ENCODE data around the gene HDAC7. TPM values are rescaled to one million over a fixed set of nuclear protein-coding genes. Genes with fewer than 3 reads are reported as not detected.

Gene HDAC7
- total RNA-seq, 1 donor from 2014 or later: 92.2 TPM

- no peaks in the 10 kb centered on the region for H3K27me3 ChIP-seq (ENCODE audit: insufficient read depth, low read length)
- H3K4me3 ChIP-seq (ENCODE audit: insufficient read depth, low read depth, low read length): no peak overlapping the region
- H3K4me2 ChIP-seq (ENCODE audit: low read length): no peak overlapping the region
- Mint-ChIP-seq H3K36me3 (ENCODE audit: low read depth, unreplicated experiment) (peaks cover 15% of the 10 kb centered on the region), H3K4me3 (ENCODE audit: unreplicated experiment) (no peak overlapping the region), H3K4me1 (ENCODE audit: low read depth, unreplicated experiment) (peaks cover 9% of the 10 kb centered on the region), H3K9me3 (ENCODE audit: unreplicated experiment) (no peaks in the 10 kb centered on the region), H3K27ac (ENCODE audit: unreplicated experiment) (no peak overlapping the region), H3K27me3 (ENCODE audit: low read depth, unreplicated experiment) (no peaks in the 10 kb centered on the region)
- H3K9me3 ChIP-seq (ENCODE audit: insufficient read depth, low read depth, low read length): no peaks in the 10 kb centered on the region
- H3K9ac ChIP-seq (ENCODE audit: low read length): peak overlapping the region; percentile 6
- no peak overlapping the region for H3K27ac ChIP-seq (ENCODE audit: low read depth, low read length)
- peaks cover 64% of the 10 kb centered on the region for H4K20me1 ChIP-seq (ENCODE audit: insufficient read depth, low read length)
- peaks cover 27% of the 10 kb centered on the region for H3K36me3 ChIP-seq (ENCODE audit: insufficient read depth, low read length)
- H3K79me2 ChIP-seq (ENCODE audit: insufficient read depth, low read length): no peaks in the 10 kb centered on the region
- no peak overlapping the region for H2AFZ ChIP-seq (ENCODE audit: low read depth, low read length)
- DNase-seq (ENCODE audit: low read depth) (no peak), FAIRE-seq (no peak)
- no peak for TF ChIP-seq EZH2 (IDR thresholded peaks at IDR 0.05; ENCODE audit: insufficient read depth, low read length)
- no peak for TF ChIP-seq CTCF (IDR thresholded peaks at IDR 0.05; ENCODE audit: insufficient read depth, low read depth, low read length)
- no peaks in the 10 kb centered on the region for H3K4me1 ChIP-seq (ENCODE audit: insufficient read depth, low read length)
Observed at GRCh38 chr12:47782372-47782770, 37.3 kb downstream of the HDAC7 start.

GRCh38 chr12:47781479-47782371 is 38.0 kb downstream of the HDAC7 start:
- Histone ChIP-seq H3K36me3 (ENCODE audit: insufficient read depth, low read length) (peaks cover 24% of the 10 kb centered on the region), H3K27ac (ENCODE audit: low read depth, low read length) (no peak overlapping the region), H3K9ac (ENCODE audit: low read length) (no peak overlapping the region), H3K4me1 (ENCODE audit: insufficient read depth, low read length) (no peaks in the 10 kb centered on the region), H4K20me1 (ENCODE audit: insufficient read depth, low read length) (peaks cover 58% of the 10 kb centered on the region), H3K27me3 (ENCODE audit: insufficient read depth, low read length) (no peaks in the 10 kb centered on the region), H3K4me2 (ENCODE audit: low read length) (no peak overlapping the region), H3K9me3 (ENCODE audit: insufficient read depth, low read depth, low read length) (no peaks in the 10 kb centered on the region), H2AFZ (ENCODE audit: low read depth, low read length) (no peak overlapping the region), H3K4me3 (ENCODE audit: insufficient read depth, low read depth, low read length) (no peak overlapping the region), H3K79me2 (ENCODE audit: insufficient read depth, low read length) (no peaks in the 10 kb centered on the region)
- H3K4me1 Mint-ChIP-seq (ENCODE audit: low read depth, unreplicated experiment): peaks cover 13% of the 10 kb centered on the region
- no peaks in the 10 kb centered on the region for H3K27me3 Mint-ChIP-seq (ENCODE audit: low read depth, unreplicated experiment)
- H3K27ac Mint-ChIP-seq (ENCODE audit: unreplicated experiment): no peak overlapping the region
- TF ChIP-seq EZH2 (IDR thresholded peaks at IDR 0.05; ENCODE audit: insufficient read depth, low read length): no peak
- TF ChIP-seq CTCF (IDR thresholded peaks at IDR 0.05; ENCODE audit: insufficient read depth, low read depth, low read length): no peak
- DNase-seq (ENCODE audit: low read depth) (no peak), FAIRE-seq (no peak)
- peaks cover 11% of the 10 kb centered on the region for H3K36me3 Mint-ChIP-seq (ENCODE audit: low read depth, unreplicated experiment)
- H3K4me3 Mint-ChIP-seq (ENCODE audit: unreplicated experiment): no peak overlapping the region
- H3K9me3 Mint-ChIP-seq (ENCODE audit: unreplicated experiment): no peaks in the 10 kb centered on the region

Data from astrocyte (in vitro differentiated cells and primary cell).